Vagina (tissue), 2 donors: ENCODE data around the gene ATAD1.

Source experiments
- CTCF ChIP-seq, 3 experiments: fragments of 450-650 bp in 2 of 3; fragments of 200-600 bp in 1 of 3; sonication (generic) in 1 of 3; IDR thresholded peaks; one replicate each; pipeline ENCODE4 v1.5.1; 2017 to 2019; ENCODE audit warnings: antibody characterized with exemption in 3 of 3, mild to moderate bottlenecking in 2 of 3, moderate library complexity in 2 of 3
- POLR2A ChIP-seq, 2 donors: fragments of 450-650 bp; IDR thresholded peaks; one replicate each; pipeline ENCODE4 v1.6.1; 2017; ENCODE audit warnings: antibody characterized with exemption in 2 of 2, mild to moderate bottlenecking in 2 of 2, moderate library complexity in 2 of 2
- POLR2AphosphoS5 ChIP-seq, 2 donors: sonication (generic); formaldehyde crosslinking; IDR thresholded peaks; one replicate each; pipeline ENCODE4 v1.9.0; 2017; ENCODE audit warnings: antibody characterized with exemption in 2 of 2, mild to moderate bottlenecking in 2 of 2, low read depth in 1 of 2; ENCODE audit not compliant: insufficient read depth in 1 of 2

GRCh38 chr10:87707254-87707653 lies 110.8 kb downstream of the ATAD1 start:
- no peak for TF ChIP-seq CTCF (IDR thresholded peaks at IDR 0.05)
- no peak for TF ChIP-seq POLR2A (IDR thresholded peaks at IDR 0.05)
- TF ChIP-seq POLR2AphosphoS5 (IDR thresholded peaks at IDR 0.05; ENCODE audit: insufficient read depth in 1 of 2, low read depth in 1 of 2) = no peak
